SU-DHL-6 (cell line): Measurements from ENCODE around the gene FAM170B.

Source experiments
- H2AFZ ChIP-seq: fragments of 200-600 bp; sonication (generic); 2 replicates; pipeline ENCODE4 v1.6.1; 2014; ENCODE audit warnings: low read depth, mild to moderate bottlenecking, moderate library complexity, mixed read lengths, antibody characterized with exemption, low read length; ENCODE audit not compliant: severe bottlenecking
- H3F3A ChIP-seq: fragments of 200-600 bp; shearing (Covaris generic); 2 replicates; pipeline ENCODE4 v1.6.0; 2016; ENCODE audit warnings: antibody characterized with exemption, mild to moderate bottlenecking; ENCODE audit not compliant: insufficient read depth
- H3K27ac ChIP-seq: fragments of 200-600 bp; sonication (generic); 2 replicates; pipeline ENCODE4 v1.5.1; 2016; ENCODE audit warnings: low read depth, mild to moderate bottlenecking, low read length, moderate library complexity, mixed read lengths
- H3K27me3 ChIP-seq: fragments of 200-600 bp; sonication (generic), shearing (Covaris generic); 2 replicates; pipeline ENCODE4 v1.6.0; 2014; ENCODE audit warnings: mild to moderate bottlenecking, low read length
- H3K36me3 ChIP-seq: fragments of 200-600 bp; sonication (generic); 2 replicates; pipeline ENCODE4 v1.6.1; 2014; ENCODE audit warnings: mild to moderate bottlenecking, low read length, mixed read lengths
- H3K4me2 ChIP-seq: fragments of 300-600, 200-600 bp; shearing (Covaris generic), sonication (generic); 2 replicates; pipeline ENCODE4 v1.6.0; 2014; ENCODE audit warnings: low read length, low read depth, mild to moderate bottlenecking; ENCODE audit not compliant: poor library complexity, severe bottlenecking
- H3K4me3 ChIP-seq: fragments of 200-600 bp; sonication (generic); 2 replicates; pipeline ENCODE4 v1.5.1; 2014; ENCODE audit warnings: antibody characterized with exemption, low read length, mild to moderate bottlenecking, mixed read lengths; ENCODE audit not compliant: insufficient read depth, poor library complexity, severe bottlenecking
- H3K79me2 ChIP-seq: fragments of 200-600 bp; sonication (generic); 2 replicates; pipeline ENCODE4 v1.6.1; 2014; ENCODE audit warnings: mild to moderate bottlenecking, low read length, moderate library complexity; ENCODE audit not compliant: insufficient read depth
- H3K9ac ChIP-seq: fragments of 200-600 bp; sonication (generic); 2 replicates; pipeline ENCODE4 v1.7.0; 2014; ENCODE audit warnings: mild to moderate bottlenecking, low read length
- H3K9me2 ChIP-seq: fragments of 200-600 bp; sonication (generic); replicated peaks from 2 replicates; pipeline ENCODE4 v1.6.1; 2014; ENCODE audit warnings: low read length; ENCODE audit not compliant: insufficient read depth
- H3K9me3 ChIP-seq: fragments of 200-600 bp; sonication (generic); 2 replicates; pipeline ENCODE4 v1.6.1; 2014; ENCODE audit warnings: low read length, mixed read lengths; ENCODE audit not compliant: insufficient read depth
- H4K20me1 ChIP-seq: fragments of 200-600 bp; sonication (generic); 2 replicates; pipeline ENCODE4 v1.6.1; 2014; ENCODE audit warnings: low read depth, mild to moderate bottlenecking, antibody characterized with exemption, low read length, moderate library complexity, mixed read lengths
- CTCF ChIP-seq: fragments of 200-600 bp; sonication (generic); IDR thresholded peaks from one replicate; pipeline ENCODE4 v1.5.1; 2017; ENCODE audit warnings: antibody characterized with exemption, mild to moderate bottlenecking, low read length, moderate library complexity; ENCODE audit not compliant: insufficient read depth, poor library complexity, severe bottlenecking
- EZH2phosphoT487 ChIP-seq: fragments of 200-600 bp; sonication (generic), shearing (Covaris generic); conservative IDR thresholded peaks from 2 replicates; pipeline ENCODE4 v1.6.1; 2018; ENCODE audit warnings: mild to moderate bottlenecking, antibody characterized with exemption, low read length, moderate library complexity, mixed read lengths

The FAM170B gene

DNA sequence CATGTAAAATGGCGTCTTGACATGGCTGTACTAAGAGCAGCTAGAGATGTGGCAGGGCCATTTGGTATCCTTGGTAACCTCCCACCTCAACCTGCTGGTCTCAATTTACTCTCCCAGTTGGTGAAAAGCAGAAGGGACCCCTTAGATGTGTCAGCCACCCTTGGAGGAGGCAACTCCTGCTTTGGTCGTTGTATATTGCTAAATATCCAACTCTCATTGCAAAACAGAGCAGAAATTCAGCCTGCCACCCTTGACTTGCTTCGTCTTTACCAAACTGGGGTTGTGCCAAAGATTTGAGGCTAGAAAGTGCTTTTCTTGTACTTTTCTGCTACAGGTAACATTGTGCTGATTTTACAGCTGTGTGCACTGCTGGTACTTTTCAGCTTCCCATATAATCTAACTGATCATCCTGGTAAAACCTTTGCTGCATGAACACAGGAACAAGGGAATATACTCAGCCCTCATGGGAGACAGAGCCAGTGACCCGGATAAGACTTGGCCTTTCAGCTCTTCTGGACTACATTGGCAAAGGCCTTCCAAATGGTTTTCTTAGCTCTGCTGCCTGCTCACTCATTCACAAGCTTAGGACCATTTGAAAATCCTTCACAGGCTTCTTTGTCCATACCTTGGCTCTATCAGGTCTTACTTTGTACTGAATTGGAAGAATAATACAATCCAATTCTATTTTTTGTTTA lies 16.3 kb downstream of the FAM170B start:
- no peaks in the 10 kb centered on the region for H3K9me3 ChIP-seq
- TF ChIP-seq EZH2phosphoT487 (no peak), CTCF (no peak)
- H2AFZ ChIP-seq = no peak overlapping the region
- H4K20me1 ChIP-seq = no peaks in the 10 kb centered on the region
- no peak overlapping the region for H3K9ac ChIP-seq
- H3K27me3 ChIP-seq = no peaks in the 10 kb centered on the region
- H3K4me2 ChIP-seq = no peak overlapping the region
- no peaks in the 10 kb centered on the region for H3K79me2 ChIP-seq
- no peaks in the 10 kb centered on the region for H3K36me3 ChIP-seq
- H3K9me2 ChIP-seq = no peaks in the 10 kb centered on the region
- H3F3A ChIP-seq = no peaks in the 10 kb centered on the region
- no peak overlapping the region for H3K4me3 ChIP-seq
- H3K27ac ChIP-seq = no peak overlapping the region

DNA sequence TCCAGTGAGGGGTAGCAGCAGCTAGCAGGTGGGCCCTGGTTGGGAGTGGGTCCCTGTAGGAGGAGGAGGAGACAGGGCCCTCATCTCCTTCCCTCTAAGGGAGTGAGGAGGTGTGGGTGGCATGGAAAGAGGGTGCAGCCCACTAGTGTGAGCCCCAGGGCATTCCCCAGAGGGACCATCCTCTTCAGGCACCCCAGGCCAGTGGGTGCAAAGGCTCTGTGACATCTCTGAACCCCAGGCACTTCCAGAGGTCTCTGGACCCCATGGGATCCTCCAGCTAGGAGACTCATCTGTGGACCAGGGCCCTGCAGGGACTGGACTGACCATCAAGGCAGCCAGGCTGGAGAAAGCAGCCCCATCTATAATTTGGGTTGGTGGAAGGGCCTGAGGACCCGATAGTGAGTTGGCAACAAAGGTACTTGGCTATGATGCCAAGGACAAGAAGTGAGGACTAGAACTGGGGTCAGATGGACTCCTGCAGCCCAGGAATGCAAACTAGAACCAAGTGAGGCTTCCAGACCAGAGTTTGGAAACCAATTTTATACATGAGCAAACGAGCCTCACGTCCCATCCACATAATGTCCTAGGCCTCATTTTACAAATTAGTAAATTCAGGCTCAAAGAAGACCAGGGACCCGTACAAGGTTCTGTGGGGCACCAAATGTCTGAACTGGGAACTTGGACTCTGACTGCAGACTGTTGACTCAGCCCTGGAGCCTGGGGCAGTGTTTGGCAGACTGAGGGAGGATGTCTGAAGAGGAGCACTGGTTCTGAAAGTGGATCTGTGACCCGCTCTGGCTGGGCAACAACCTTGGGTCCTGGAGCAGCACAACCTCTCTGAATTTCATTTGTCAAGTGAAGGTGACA lies 17.1 kb downstream of the FAM170B start:
- Histone ChIP-seq H3K9ac (no peak overlapping the region), H4K20me1 (no peaks in the 10 kb centered on the region), H3K9me3 (no peaks in the 10 kb centered on the region), H3K36me3 (no peaks in the 10 kb centered on the region), H3K79me2 (no peaks in the 10 kb centered on the region), H3K4me2 (no peak overlapping the region), H3K27ac (no peak overlapping the region), H2AFZ (no peak overlapping the region), H3F3A (no peaks in the 10 kb centered on the region), H3K27me3 (no peaks in the 10 kb centered on the region), H3K9me2 (no peaks in the 10 kb centered on the region), H3K4me3 (no peak overlapping the region)
- TF ChIP-seq CTCF (no peak), EZH2phosphoT487 (no peak)

GRCh38 chr10:49115796-49116508 lies 17.9 kb downstream of the FAM170B start:
- Histone ChIP-seq H3K9me3 (no peaks in the 10 kb centered on the region), H4K20me1 (no peaks in the 10 kb centered on the region), H3K4me3 (no peak overlapping the region), H2AFZ (no peak overlapping the region), H3K27me3 (no peaks in the 10 kb centered on the region), H3K9ac (no peak overlapping the region), H3K27ac (no peak overlapping the region), H3K9me2 (no peaks in the 10 kb centered on the region), H3K79me2 (no peaks in the 10 kb centered on the region), H3K4me2 (no peak overlapping the region), H3K36me3 (no peaks in the 10 kb centered on the region), H3F3A (no peaks in the 10 kb centered on the region)
- no peak for TF ChIP-seq EZH2phosphoT487
